ENCODE measurements around the gene GAS2L2.
"Not testable (repeated sequence)": the region's sequence is repeated elsewhere in the genome, so short reads cannot be mapped to it uniquely, and the experiment has no call there.

The GAS2L2 gene

GRCh38 chr17:35769895-35770486, 17.0 kb upstream of the GAS2L2 start:
- DNase-seq: no peak

GRCh38 chr17:35768797-35769196, 15.8 kb upstream of the GAS2L2 start:
- no peak for DNase-seq

GRCh38 chr17:35766903-35767510, 14.0 kb upstream of the GAS2L2 start:
- DNase-seq: no peak

- DNase-seq: no peak
Measured at GRCh38 chr17:35766489-35766877, 13.4 kb upstream of the GAS2L2 start.

- no peak for DNase-seq
Measured at GRCh38 chr17:35765756-35766488, 12.9 kb upstream of the GAS2L2 start.

- DNase-seq: no peak
Measured at GRCh38 chr17:35765086-35765710, 12.2 kb upstream of the GAS2L2 start.

- DNase-seq: peak; percentile 49 to 86
Measured at GRCh38 chr17:35764123-35764991, 11.3 kb upstream of the GAS2L2 start.

- no peak for DNase-seq
Measured at GRCh38 chr17:35763767-35764122, 10.7 kb upstream of the GAS2L2 start.

- DNase-seq: no peak
Measured at GRCh38 chr17:35761601-35762000, 8.6 kb upstream of the GAS2L2 start.

GRCh38 chr17:35760587-35760986, 7.5 kb upstream of the GAS2L2 start, which contains the start of gene C17orf50:
Gene C17orf50 (plus strand): TSS chr17:35760887. CDS start chr17:35760942, 55 bp downstream.
- DNase-seq: no peak

- no peak for DNase-seq
Measured at GRCh38 chr17:35757243-35757642, 4.2 kb upstream of the GAS2L2 start.

- DNase-seq: no peak
Measured at GRCh38 chr17:35752471-35752870, 568 bp downstream of the GAS2L2 start.

GRCh38 chr17:35751541-35751940, 1.5 kb downstream of the GAS2L2 start:
- not testable (repeated sequence) for DNase-seq

- no peak for DNase-seq
Measured at GRCh38 chr17:35750526-35751395, 2.3 kb downstream of the GAS2L2 start.

- no peak for DNase-seq
Measured at GRCh38 chr17:35749560-35750412, 3.3 kb downstream of the GAS2L2 start.

- no peak for DNase-seq
Measured at GRCh38 chr17:35748979-35749378, 4.1 kb downstream of the GAS2L2 start.

GRCh38 chr17:35748341-35748841, 4.6 kb downstream of the GAS2L2 start:
- DNase-seq: no peak

GRCh38 chr17:35747540-35748017, 5.5 kb downstream of the GAS2L2 start:
- DNase-seq: peak; percentile 28 to 67

GRCh38 chr17:35745749-35746320, 7.2 kb downstream of the GAS2L2 start:
- no peak for DNase-seq

- DNase-seq: no peak
Measured at GRCh38 chr17:35745246-35745645, 7.8 kb downstream of the GAS2L2 start.
